H1 (cell line): ENCODE results near the gene ETNK1. TPM values are rescaled to one million over a fixed set of nuclear protein-coding genes. Genes with fewer than 3 reads are reported as not detected.

Source experiments
- CTCF ChIA-PET: fragments of 300-600 bp; sonication (Branson Sonifier 250); formaldehyde crosslinking; loops from one replicate; lab custom pipeline; 2021; ENCODE audit not compliant: partially characterized antibody; lab: Charles Lee
- POLR2A ChIA-PET: fragments of 300-600 bp; sonication (Branson Sonifier 250); formaldehyde crosslinking; loops from one replicate; lab custom pipeline; 2021; ENCODE audit warnings: inconsistent platforms; ENCODE audit not compliant: partially characterized antibody; lab: Charles Lee
- DNase-seq, 2 experiments: peaks; one replicate each; pipeline versions ENCODE4 v3.0.0 to v3.0.0-alpha.2; 2010 to 2022; ENCODE audit warnings: low spot score in 2 of 2, low read depth in 1 of 2, mixed read lengths in 1 of 2
- FAIRE-seq: peaks from 2 replicates; lab custom pipeline; 2011; peaks lifted over from hg19 to GRCh38; lab: Jason Lieb, UNC
- H2AFZ ChIP-seq: 2 replicates; pipeline ENCODE4 v1.8.1; 2012; ENCODE audit warnings: low read length, inconsistent platforms
- H2AK5ac ChIP-seq: 2 replicates; pipeline ENCODE4 v1.6.1; 2013; ENCODE audit warnings: low read depth, low read length
- H2BK120ac ChIP-seq: replicated peaks from 2 replicates; pipeline ENCODE3; 2013; ENCODE audit warnings: low read depth, low read length, inconsistent platforms
- H2BK12ac ChIP-seq: 2 replicates; pipeline ENCODE4 v1.6.1; 2013; ENCODE audit warnings: low read depth, low read length
- H2BK15ac ChIP-seq: 2 replicates; pipeline ENCODE4 v1.6.1; 2013; ENCODE audit warnings: low read length
- H2BK20ac ChIP-seq: 2 replicates; pipeline ENCODE4 v1.6.1; 2013; ENCODE audit warnings: low read length
- H2BK5ac ChIP-seq: 2 replicates; pipeline ENCODE4 v1.6.1; 2013; ENCODE audit warnings: low read depth, low read length
- H3K14ac ChIP-seq: 2 replicates; pipeline ENCODE4 v1.6.1; 2013; ENCODE audit warnings: inconsistent platforms; ENCODE audit not compliant: insufficient read length
- H3K18ac ChIP-seq: 2 replicates; pipeline ENCODE4 v1.6.1; 2013; ENCODE audit warnings: low read length; ENCODE audit errors: extremely low read depth
- H3K23ac ChIP-seq: 2 replicates; pipeline ENCODE4 v1.6.1; 2013; ENCODE audit warnings: inconsistent platforms; ENCODE audit not compliant: insufficient read length
- H3K23me2 ChIP-seq: 2 replicates; pipeline ENCODE4 v1.6.1; 2013; ENCODE audit warnings: low read depth, low read length
- H3K27ac ChIP-seq: 2 replicates; pipeline ENCODE4 v1.6.1; 2011; ENCODE audit warnings: low read depth, low read length, inconsistent platforms
- H3K27me3 ChIP-seq, 4 experiments: replicated peaks in 1 of 4; 1 replicate in 1 of 4; 2 replicates in 3 of 4; pipeline versions ENCODE4 v1.6.1 to v1.8.1; 2011 to 2013; ENCODE audit warnings: low read length in 3 of 4, mild to moderate bottlenecking in 3 of 4, inconsistent platforms in 2 of 4, mixed read lengths in 2 of 4, moderate library complexity in 1 of 4; ENCODE audit not compliant: control insufficient read depth in 3 of 4, insufficient read depth in 3 of 4; ENCODE audit errors: extremely low read depth in 1 of 4
- H3K36me3 ChIP-seq, 4 experiments: 2 replicates each; pipeline versions ENCODE4 v1.6.1 to v1.8.1; 2011 to 2013; ENCODE audit warnings: mild to moderate bottlenecking in 4 of 4, low read length in 3 of 4, moderate library complexity in 2 of 4, control low read depth in 1 of 4, inconsistent platforms in 1 of 4; ENCODE audit not compliant: insufficient read depth in 4 of 4, control insufficient read depth in 2 of 4
- H3K4ac ChIP-seq: replicated peaks from 2 replicates; pipeline ENCODE3; 2013; ENCODE audit warnings: low read length, low read depth, mixed read lengths, inconsistent platforms; ENCODE audit not compliant: insufficient read length
- H3K4me1 ChIP-seq, 4 experiments: replicated peaks in 1 of 4; 1 replicate in 1 of 4; 2 replicates in 3 of 4; pipeline versions ENCODE4 v1.6.1 to v1.8.1; 2011 to 2013; ENCODE audit warnings: low read length in 3 of 4, inconsistent platforms in 2 of 4, mixed read lengths in 1 of 4; ENCODE audit not compliant: insufficient read depth in 4 of 4, control insufficient read depth in 3 of 4
- H3K4me2 ChIP-seq, 2 experiments: 2 replicates each; pipeline versions ENCODE4 v1.6.1 to v1.8.1; 2011 to 2013; ENCODE audit warnings: low read depth in 2 of 2, low read length in 2 of 2, control low read depth in 1 of 2, inconsistent platforms in 1 of 2, mild to moderate bottlenecking in 1 of 2; ENCODE audit not compliant: insufficient read depth in 1 of 2
- H3K4me3 ChIP-seq, 4 experiments: fragments of 200-600, 300-600 bp in 1 of 4; sonication (generic), shearing (Covaris generic), sonication (Bioruptor Twin) in 1 of 4; 2 replicates each; pipeline versions ENCODE4 v1.5.1 to v1.8.1; 2011 to 2016; ENCODE audit warnings: low read length in 4 of 4, low read depth in 3 of 4, control low read depth in 2 of 4, inconsistent platforms in 2 of 4, mild to moderate bottlenecking in 2 of 4, mixed read lengths in 1 of 4, moderate library complexity in 1 of 4; ENCODE audit not compliant: insufficient read depth in 2 of 4; ENCODE audit errors: extremely low read depth in 1 of 4
- H3K56ac ChIP-seq: replicated peaks from 2 replicates; pipeline ENCODE3; 2013; ENCODE audit warnings: low read depth, mild to moderate bottlenecking, mixed read lengths, low read length, inconsistent platforms; ENCODE audit not compliant: insufficient read length
- H3K79me1 ChIP-seq: 2 replicates; pipeline ENCODE4 v1.6.1; 2013; ENCODE audit warnings: low read depth, low read length, control low read depth
- H3K79me2 ChIP-seq, 2 experiments: 2 replicates each; pipeline versions ENCODE4 v1.6.1 to v1.8.1; 2012 to 2013; ENCODE audit warnings: low read length in 2 of 2, mild to moderate bottlenecking in 2 of 2, inconsistent platforms in 1 of 2; ENCODE audit not compliant: insufficient read depth in 2 of 2, control insufficient read depth in 1 of 2
- H3K9ac ChIP-seq, 4 experiments: replicated peaks in 1 of 4; 1 replicate in 1 of 4; 2 replicates in 3 of 4; pipeline versions ENCODE4 v1.6.1 to v1.8.1; 2011 to 2013; ENCODE audit warnings: low read depth in 3 of 4, low read length in 3 of 4, control low read depth in 2 of 4, mild to moderate bottlenecking in 2 of 4, moderate library complexity in 2 of 4, inconsistent platforms in 1 of 4; ENCODE audit errors: extremely low read depth in 1 of 4
- H3K9me3 ChIP-seq, 2 experiments: 2 replicates each; pipeline versions ENCODE4 v1.6.1 to v1.8.1; 2012 to 2013; ENCODE audit warnings: mild to moderate bottlenecking in 2 of 2, moderate library complexity in 2 of 2, control low read depth in 1 of 2, inconsistent platforms in 1 of 2, low read depth in 1 of 2, low read length in 1 of 2, mixed read lengths in 1 of 2; ENCODE audit not compliant: insufficient read depth in 2 of 2
- H4K20me1 ChIP-seq, 2 experiments: replicated peaks in 1 of 2; 2 replicates each; pipeline versions ENCODE3 to v1.8.1; 2011 to 2013; ENCODE audit warnings: inconsistent platforms in 2 of 2, low read length in 2 of 2, mild to moderate bottlenecking in 1 of 2; ENCODE audit not compliant: insufficient read depth in 2 of 2, control insufficient read depth in 1 of 2
- H4K5ac ChIP-seq: 2 replicates; pipeline ENCODE4 v1.6.1; 2013; ENCODE audit warnings: low read length, low read depth, mixed read lengths, inconsistent platforms; ENCODE audit not compliant: insufficient read length
- H4K8ac ChIP-seq: 2 replicates; pipeline ENCODE4 v1.8.0; 2013; ENCODE audit warnings: mild to moderate bottlenecking, moderate library complexity, low read length, inconsistent platforms; ENCODE audit not compliant: insufficient read depth; ENCODE audit errors: extremely low read depth
- H4K91ac ChIP-seq: replicated peaks from 2 replicates; pipeline ENCODE3; 2013; ENCODE audit warnings: low read length, mixed read lengths, inconsistent platforms; ENCODE audit not compliant: insufficient read length
- CREB1 ChIP-seq: IDR thresholded peaks from 2 replicates; pipeline ENCODE4 v1.6.1; 2012; ENCODE audit warnings: inconsistent platforms
- KDM5A ChIP-seq: fragments of 200-600 bp; IDR thresholded peaks from 2 replicates; pipeline ENCODE4 v1.7.1; 2012; ENCODE audit warnings: mild to moderate bottlenecking, low read length, inconsistent platforms, mixed read lengths
- NANOG ChIP-seq: IDR thresholded peaks from 2 replicates; pipeline ENCODE4 v1.6.1; 2011; ENCODE audit warnings: low read length, low read depth, mild to moderate bottlenecking, inconsistent platforms; ENCODE audit not compliant: insufficient read depth, poor library complexity, severe bottlenecking
- NRF1 ChIP-seq: IDR thresholded peaks from 2 replicates; pipeline ENCODE4 v1.6.1; 2011; ENCODE audit warnings: mild to moderate bottlenecking, low read depth, low read length, improper control_type of control experiment
- POLR2AphosphoS5 ChIP-seq: IDR thresholded peaks from 2 replicates; pipeline ENCODE4 v1.6.1; 2011; ENCODE audit warnings: low read depth, low read length
- RBBP5 ChIP-seq: IDR thresholded peaks from 2 replicates; pipeline ENCODE4 v1.7.1; 2012; ENCODE audit warnings: low read depth, mild to moderate bottlenecking, inconsistent platforms, low read length, moderate library complexity, borderline replicate concordance
- RXRA ChIP-seq: IDR thresholded peaks from 2 replicates; pipeline ENCODE4 v1.6.1; 2011; ENCODE audit warnings: low read depth, mild to moderate bottlenecking, low read length, moderate library complexity; ENCODE audit not compliant: insufficient read depth
- TCF12 ChIP-seq: IDR thresholded peaks from 2 replicates; pipeline ENCODE4 v1.6.1; 2011; ENCODE audit warnings: low read depth, mild to moderate bottlenecking, low read length
- WGBS, 2 experiments: shearing (Covaris generic) in 1 of 2; methylation state at CpG; one replicate each; pipeline versions ENCODE4 v1.1.6 to v1.1.7; 2013 to 2015; ENCODE audit warnings: low lambda C conversion rate in 2 of 2, mixed read lengths in 2 of 2, inconsistent platforms in 1 of 2, low coverage in 1 of 2, missing lambda C conversion rate in 1 of 2; ENCODE audit not compliant: insufficient replicate concordance in 2 of 2, insufficient coverage in 1 of 2, insufficient read length in 1 of 2; ENCODE audit errors: extremely low coverage in 1 of 2, missing lambda C conversion rate in 1 of 2; 5-methylcytosine and 5-hydroxymethylcytosine counted together
- polyA plus RNA-seq, 7 experiments: library from polyadenylated mRNA; depleted of rRNA in 3 of 7; stranded (reverse) in 5 of 7; unstranded in 2 of 7; fragments of >200 nt in 5 of 7; fragments of 200-250 nt in 2 of 7; gene quantifications; 1 replicate in 5 of 7; 2 replicates in 1 of 7; 4 replicates in 1 of 7; pipeline versions ENCODE4 v1.2.1 to v1.2.3, GENCODE V29; 2011 to 2013; ENCODE audit warnings: missing spikeins in 2 of 7, mixed read lengths in 2 of 7
- total RNA-seq: library from RNA; stranded (reverse); fragmentation: NEBNext Ultra II Directional; extraction: Animal tissue kit (Norgen Biotek cat#: 25700); gene quantifications from 2 replicates; pipeline ENCODE4 v1.2.1, GENCODE V29; 2021
- TF ChIP-seq, protein P1 (sequence below): IDR thresholded peaks from 2 replicates; pipeline ENCODE4 v1.6.1; 2012; ENCODE audit warnings: inconsistent platforms

The ETNK1 gene
- total and polyA plus RNA-seq, 2 of the 8 experiments (the other 6 are each of a cell fraction or from before 2014, with no cell fraction given), result 11.6 to 82.7 TPM

DNA sequence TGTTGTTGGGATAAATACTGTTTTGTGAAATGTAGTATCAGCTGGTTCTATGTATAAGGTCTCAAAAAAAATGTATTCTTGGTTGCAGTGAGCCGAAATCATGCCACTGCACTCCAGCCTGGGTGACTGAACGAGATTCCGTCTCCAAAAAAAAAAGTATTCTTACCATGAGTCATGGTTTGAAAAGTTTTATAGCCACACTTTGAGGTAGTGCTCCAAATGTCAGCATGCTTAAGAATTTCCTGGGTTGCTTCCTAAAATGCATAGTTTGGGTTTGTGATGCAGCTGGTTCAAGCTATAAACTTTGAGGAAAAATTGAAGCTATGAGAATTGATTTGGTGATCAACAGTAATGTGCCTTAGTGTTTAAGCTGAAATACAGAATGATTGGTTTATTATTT is 48.0 kb downstream of the ETNK1 start:
- no peak overlapping the region for H2BK20ac ChIP-seq
- no peak overlapping the region for H3K4me2 ChIP-seq
- no peak overlapping the region for H4K91ac ChIP-seq
- H3K9ac ChIP-seq, result no peak overlapping the region
- H3K79me1 ChIP-seq, result no peaks in the 10 kb centered on the region; the same call in 1 of the 2 replicates
- H3K36me3 ChIP-seq, result peaks cover 0 to 46% (median 11%) of the 10 kb centered on the region in 4 experiments; a peak in 4 of 8 replicates
- no peaks in the 10 kb centered on the region for H3K4me1 ChIP-seq
- H2AFZ ChIP-seq, result no peak overlapping the region
- H2BK120ac ChIP-seq, result no peak overlapping the region
- no peak overlapping the region for H2BK5ac ChIP-seq
- H3K23ac ChIP-seq, result no peak overlapping the region
- no peak overlapping the region for H3K56ac ChIP-seq
- H3K4me3 ChIP-seq, result no peak overlapping the region
- H2BK12ac ChIP-seq, result no peak overlapping the region
- no peak overlapping the region for H2BK15ac ChIP-seq
- no peak overlapping the region for H3K4ac ChIP-seq
- H4K20me1 ChIP-seq, result no peaks in the 10 kb centered on the region
- ChIA-PET POLR2A (no interaction called here), CTCF (interaction anchor here (0.7 to 0.9 kb wide), 2 partner anchors 11 to 448 kb away, joined by 3 read pairs; no protein-coding TSS in a partner anchor)
- H3K79me2 ChIP-seq, result no peaks in the 10 kb centered on the region
- no peak overlapping the region for H3K14ac ChIP-seq
- H3K27ac ChIP-seq, result no peak overlapping the region
- H4K5ac ChIP-seq, result no peak overlapping the region
- H3K27me3 ChIP-seq, result no peaks in the 10 kb centered on the region
- no peaks in the 10 kb centered on the region for H3K9me3 ChIP-seq
- H2AK5ac ChIP-seq, result no peak overlapping the region
- H3K23me2 ChIP-seq, result no peaks in the 10 kb centered on the region
- 88% methylated on average over 3 of the region's 3 CpGs; no CpG with 5 or more reads in 1 of the 2 experiments for WGBS, 2 experiments
- DNase-seq (no peak), FAIRE-seq (no peak)
- H3K18ac ChIP-seq, result no peak overlapping the region
- H4K8ac ChIP-seq, result no peak overlapping the region
- no peak for TF ChIP-seq RXRA
- TF ChIP-seq TCF12, result no peak
- TF ChIP-seq NANOG, result no peak
- TF ChIP-seq, protein P1, sequence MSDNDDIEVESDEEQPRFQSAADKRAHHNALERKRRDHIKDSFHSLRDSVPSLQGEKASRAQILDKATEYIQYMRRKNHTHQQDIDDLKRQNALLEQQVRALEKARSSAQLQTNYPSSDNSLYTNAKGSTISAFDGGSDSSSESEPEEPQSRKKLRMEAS, result no peak
- TF ChIP-seq POLR2AphosphoS5, result no peak
- no peak for TF ChIP-seq RBBP5
- TF ChIP-seq NRF1, result no peak
- TF ChIP-seq KDM5A, result no peak
- no peak for TF ChIP-seq CREB1
